COLO668 (cell line): Measurements from ENCODE around the gene CGB7.

Source experiments
- DNase-seq: peaks from one replicate; lab custom pipeline; 2025; ENCODE audit not compliant: unreplicated experiment; lab: John Stamatoyannopoulos, UW

Gene CGB7

GRCh38 chr19:49017041-49017665 is 40.4 kb downstream of the CGB7 start, which contains the start of gene LHB:
LHB (minus strand) TSS chr19:49017091; CDS start chr19:49017081, 10 bp downstream.
- DNase-seq = no peak

- DNase-seq = no peak
Measured at GRCh38 chr19:49016067-49016839, 41.3 kb downstream of the CGB7 start.

DNA sequence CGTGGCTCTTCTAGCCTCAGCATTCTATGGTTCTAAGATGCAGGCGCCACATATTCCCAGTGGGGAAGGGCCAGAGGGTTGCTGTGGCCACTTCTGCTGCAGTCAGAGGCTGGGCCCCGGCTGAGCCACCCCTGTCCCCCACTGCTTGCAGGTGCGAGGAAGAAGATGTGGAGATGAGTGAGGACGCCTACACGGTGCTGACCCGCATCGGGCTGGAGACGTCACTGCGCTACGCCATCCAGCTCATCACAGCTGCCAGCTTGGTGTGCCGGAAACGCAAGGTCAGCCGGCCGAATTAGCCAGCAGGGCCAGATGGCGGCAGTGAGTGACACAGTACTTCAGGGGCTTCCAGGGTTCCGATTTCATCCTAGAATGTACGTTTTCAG is 42.7 kb downstream of the CGB7 start:
- DNase-seq = no peak

GRCh38 chr19:49014123-49014869 is 43.3 kb downstream of the CGB7 start:
- no peak for DNase-seq

GRCh38 chr19:49011194-49011593 is 46.4 kb downstream of the CGB7 start:
- DNase-seq = no peak

DNA sequence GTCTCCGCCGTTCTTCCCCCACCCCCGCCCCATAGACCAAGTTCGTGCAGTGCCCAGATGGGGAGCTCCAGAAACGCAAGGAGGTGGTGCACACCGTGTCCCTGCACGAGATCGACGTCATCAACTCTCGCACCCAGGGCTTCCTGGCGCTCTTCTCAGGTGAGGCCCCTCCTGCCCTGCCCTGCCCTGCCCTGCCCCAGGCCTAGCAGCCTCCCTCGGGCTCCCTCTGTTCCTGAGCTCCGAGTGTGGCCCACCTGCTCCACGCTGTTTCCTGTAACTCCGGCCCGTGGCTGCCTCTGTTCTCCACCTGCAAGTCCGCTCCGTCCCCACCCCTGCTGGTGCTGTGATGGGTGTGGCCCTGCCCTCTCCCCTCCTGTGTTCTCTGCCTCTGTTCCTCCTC is 47.1 kb downstream of the CGB7 start:
- no peak for DNase-seq

GRCh38 chr19:49009828-49010227 is 47.7 kb downstream of the CGB7 start:
- no peak for DNase-seq

DNA sequence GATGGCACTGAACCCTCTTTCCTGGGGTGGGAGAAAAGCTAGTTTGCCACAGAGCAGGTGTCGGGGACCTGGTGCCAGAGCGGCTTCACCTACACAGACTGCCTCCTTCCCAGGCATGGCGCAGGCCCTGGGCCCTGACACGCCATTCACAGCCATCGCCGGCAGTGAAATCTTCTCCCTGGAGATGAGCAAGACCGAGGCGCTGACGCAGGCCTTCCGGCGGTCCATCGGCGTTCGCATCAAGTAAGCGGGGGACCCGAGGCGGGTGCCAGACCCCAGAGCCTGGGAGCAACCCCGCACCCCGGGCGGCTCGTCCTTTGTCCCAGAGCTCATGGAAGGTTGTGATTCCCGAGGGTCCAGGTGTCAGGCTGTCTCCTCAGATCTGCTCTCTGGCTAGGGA is 50.6 kb downstream of the CGB7 start:
- no peak for DNase-seq

DNA sequence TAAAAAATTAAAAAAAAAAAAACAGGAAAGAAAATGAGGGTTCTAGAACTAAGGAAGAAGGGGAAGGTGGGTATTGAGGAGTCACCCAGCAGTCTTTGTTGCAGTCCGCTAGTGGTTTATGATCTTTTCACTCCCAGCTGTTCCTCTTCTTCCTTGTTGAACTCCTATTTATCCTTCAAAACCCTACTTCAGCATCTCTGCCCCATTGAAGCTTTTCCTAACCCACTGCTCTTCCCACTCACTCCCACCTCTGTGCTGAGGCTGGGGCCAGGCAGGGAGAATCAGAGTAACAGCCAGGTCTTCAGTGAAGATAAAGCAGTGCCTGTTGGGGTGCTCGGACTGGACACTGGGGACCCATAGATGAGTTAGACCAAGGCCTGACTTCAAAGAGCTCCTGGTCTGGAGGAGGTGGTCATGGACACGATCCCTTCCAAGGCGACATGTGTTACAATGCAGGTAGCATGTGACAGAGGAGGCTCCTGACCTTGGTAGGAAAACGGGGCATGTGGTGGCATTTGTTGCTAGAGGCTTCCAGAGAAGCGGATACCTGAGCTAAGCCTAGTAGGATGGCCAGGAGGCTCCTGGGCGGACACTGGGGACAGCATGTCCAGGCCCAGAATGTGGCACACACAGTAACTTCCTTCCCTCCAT is 52.5 kb downstream of the CGB7 start:
- no peak for DNase-seq
